ENCODE measurements around the gene POU2F3.

GRCh38 chr11:120284272-120284671 is 44.3 kb downstream of the POU2F3 start:
- TF ChIP-seq POLR2AphosphoS5 (IDR thresholded peaks at IDR 0.05; ENCODE audit: low read depth, low read length) (no peak), REST (IDR thresholded peaks at IDR 0.05; ENCODE audit: insufficient read depth in 1 of 2, low read depth in 2 of 2, low read length in 2 of 2) (no peak), SIN3A (IDR thresholded peaks at IDR 0.05; ENCODE audit: borderline replicate concordance, insufficient read depth, low read length) (no peak)
